ENCODE results near the gene SERPINA5.

GRCh38 chr14:94598506-94598815 is 17.2 kb downstream of the SERPINA5 start:
- no peak for TF ChIP-seq CTCF (IDR thresholded peaks at IDR 0.05; ENCODE audit: low read depth, low read length)
- TF ChIP-seq POLR2A (IDR thresholded peaks at IDR 0.05; ENCODE audit: extremely low read depth, insufficient read length) = no peak
- TF ChIP-seq MAX (IDR thresholded peaks at IDR 0.05; ENCODE audit: low read depth, low read length) = no peak
- TF ChIP-seq MYC (IDR thresholded peaks at IDR 0.05; ENCODE audit: low read depth, low read length) = no peak

Measured in NB4 (cell line).